Measurements from ENCODE around the gene GDF2.

GDF2 gene

DNA sequence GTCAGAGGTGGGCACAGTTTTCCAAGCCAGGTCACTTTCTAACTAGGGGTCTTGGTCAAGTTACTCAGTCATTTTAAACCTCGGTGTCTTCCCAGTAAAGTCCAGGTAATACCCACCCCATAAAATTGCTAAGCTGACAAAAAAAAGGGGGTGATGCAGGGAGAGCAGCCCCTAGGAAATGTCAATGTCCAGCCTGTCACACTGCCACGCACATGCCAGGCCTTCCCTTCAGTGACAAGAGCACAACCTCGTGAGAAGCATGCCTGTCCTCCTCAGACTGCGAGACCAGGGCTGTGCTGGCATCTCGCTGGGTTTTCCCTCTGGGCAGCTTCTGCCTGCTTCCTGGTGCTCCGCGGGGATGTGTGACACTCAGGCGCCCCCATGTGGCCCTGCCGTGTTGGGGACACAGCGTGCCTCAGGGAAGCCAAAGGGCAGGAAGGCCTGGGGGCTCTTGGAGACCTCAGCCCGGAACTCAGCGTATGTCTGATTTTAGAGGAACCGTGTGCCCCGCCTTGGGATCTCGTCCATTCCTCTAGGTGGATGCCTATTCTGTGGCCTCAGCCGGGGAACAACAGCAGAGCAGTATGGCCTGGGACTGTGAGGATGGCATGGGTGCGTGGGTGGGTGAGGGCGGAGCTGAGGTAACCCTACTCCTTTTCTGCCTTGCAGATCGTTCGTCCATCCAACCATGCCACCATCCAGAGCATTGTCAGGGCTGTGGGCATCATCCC is 10.2 kb upstream of the GDF2 start:
- peak; percentile 85 for DNase-seq (ENCODE audit: low spot score)

DNA sequence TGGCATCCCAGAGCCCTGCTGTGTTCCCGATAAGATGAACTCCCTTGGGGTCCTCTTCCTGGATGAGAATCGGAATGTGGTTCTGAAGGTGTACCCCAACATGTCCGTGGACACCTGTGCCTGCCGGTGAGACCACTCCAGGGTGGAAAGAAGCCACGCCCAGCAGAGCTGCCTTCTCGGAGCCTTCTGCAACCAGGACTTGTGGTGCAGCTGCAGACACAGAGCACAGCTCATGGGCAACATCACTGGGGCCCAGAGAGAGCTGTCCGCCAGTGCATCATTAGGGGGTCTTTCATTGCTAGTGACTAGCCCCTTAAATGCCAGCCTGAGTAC is 9.6 kb upstream of the GDF2 start:
- DNase-seq (ENCODE audit: low spot score), result no peak

DNA sequence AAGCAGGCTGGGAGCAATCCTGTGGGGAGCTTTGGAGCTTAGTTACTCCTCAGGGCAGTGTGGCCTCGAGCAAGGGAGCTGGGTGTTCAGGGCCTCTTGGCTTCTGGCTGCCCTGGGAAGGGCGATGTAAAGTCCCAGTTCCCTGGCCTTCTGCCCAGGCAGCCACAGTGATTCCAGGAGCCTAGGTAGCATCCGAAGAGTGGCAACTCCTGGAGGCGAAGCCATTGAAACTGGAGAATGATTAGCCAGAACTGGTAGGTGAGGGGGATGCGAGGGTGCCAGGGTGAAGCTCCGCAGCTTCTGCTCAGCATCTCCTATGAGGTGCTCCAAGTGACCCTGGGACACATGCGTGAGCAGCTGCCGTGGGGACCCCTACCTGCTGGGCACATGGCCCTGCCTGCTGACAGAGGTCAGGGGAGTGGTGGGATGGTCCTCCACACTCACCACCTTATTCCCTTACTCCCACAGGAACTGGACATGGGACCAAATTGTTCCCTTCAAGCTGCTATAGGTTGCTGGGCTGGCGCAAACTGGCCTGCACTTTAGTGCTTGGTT is 7.8 kb upstream of the GDF2 start:
- DNase-seq (ENCODE audit: low spot score), result no peak

DNA sequence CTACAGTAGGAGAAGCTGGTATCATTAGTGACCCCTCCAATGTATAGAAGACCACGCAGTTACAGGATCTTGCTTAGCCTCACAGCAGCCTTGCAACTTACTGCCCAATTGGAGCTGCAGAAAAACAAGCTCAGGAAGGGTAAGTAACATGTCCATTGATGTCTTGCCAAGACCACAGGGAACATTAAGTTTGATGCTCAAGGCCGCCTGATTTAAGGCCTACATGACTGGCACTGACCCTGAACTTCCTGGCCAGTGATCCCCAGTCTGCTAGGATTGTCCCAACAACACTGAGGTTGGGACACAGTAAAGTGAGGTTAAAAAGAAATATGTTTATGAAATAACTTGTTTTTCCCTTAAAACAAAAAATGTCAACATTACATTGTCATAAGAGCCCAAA is 6.8 kb upstream of the GDF2 start:
- DNase-seq (ENCODE audit: low spot score), result no peak

DNA sequence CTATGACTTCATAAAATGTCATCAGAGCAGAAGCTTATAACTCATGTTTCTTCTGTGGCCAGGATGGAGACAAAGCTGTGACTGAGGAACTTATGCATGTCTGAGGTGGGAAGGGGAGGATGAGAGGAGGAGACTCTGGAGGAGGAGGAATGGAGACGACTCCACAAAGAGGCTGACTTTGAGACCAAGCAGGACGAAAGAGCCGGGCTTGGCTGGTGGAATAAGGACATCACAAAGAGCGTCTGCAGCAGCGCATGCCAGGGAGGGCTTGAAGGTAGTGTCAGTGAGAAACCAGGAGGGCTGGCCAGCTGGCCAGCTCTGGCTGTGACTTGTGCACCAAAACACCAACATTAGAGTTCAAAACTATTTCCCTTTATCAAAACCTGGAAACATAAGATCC is 6.1 kb upstream of the GDF2 start:
- no peak for DNase-seq (ENCODE audit: low spot score)

DNA sequence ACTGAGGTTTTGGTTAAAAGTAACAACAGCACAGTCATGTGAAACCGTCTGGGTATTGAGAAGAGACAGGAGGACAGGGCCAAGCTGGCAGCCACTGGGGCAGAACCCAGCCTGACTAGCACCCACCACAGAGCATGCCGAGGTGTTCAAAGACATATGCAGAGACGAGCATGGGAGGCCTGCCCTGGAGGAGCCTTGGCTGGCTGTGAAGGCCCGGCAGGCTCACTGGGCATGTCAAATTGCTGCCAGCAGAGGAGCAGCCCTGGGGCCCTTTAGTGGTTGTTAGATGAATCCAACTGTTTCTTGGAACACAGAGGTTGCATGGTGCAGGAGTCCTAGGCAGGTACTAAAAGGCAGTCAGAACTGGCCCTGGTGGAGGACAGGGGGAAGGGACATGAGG is 5.0 kb upstream of the GDF2 start:
- DNase-seq (ENCODE audit: low spot score), result no peak

DNA sequence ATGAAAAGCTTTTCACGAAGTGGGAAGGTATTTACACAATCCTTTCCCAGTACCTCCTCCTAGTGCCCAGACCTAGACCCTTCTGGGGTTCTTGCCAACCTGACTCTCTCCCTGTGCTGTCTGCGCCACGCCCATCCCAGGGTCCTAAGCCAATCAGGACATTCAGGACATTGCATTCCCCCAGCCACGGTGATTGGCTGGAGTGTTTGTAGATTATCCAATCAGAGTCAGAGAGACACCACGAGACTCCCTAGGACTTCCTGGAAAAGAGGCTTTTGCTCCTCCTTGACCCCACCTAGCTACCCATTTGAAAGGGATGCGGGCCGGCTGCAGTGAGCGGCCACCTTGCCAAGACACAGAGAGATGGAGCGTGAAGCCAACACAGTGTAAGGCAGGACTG is 3.5 kb upstream of the GDF2 start:
- DNase-seq (ENCODE audit: low spot score), result peak; percentile 14

DNA sequence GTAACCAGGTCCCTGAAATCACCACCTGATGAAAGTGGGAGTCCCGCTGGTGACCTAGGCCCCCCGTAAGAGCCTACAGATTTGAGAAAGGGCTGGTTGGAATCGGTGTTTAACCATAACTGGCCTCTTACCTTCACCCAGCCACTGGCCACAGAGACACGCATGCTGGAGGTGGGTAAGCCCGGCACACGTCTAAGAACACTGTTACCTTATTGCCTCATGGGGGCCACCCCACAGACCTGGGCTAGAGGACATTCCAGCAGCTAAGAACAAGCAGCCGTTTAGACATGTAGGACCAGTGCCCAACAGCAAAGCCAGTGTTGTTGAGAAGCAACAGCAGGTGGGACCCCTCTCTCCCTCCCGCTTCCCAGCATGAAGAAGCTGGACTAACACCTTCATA is 2.5 kb upstream of the GDF2 start:
- no peak for DNase-seq (ENCODE audit: low spot score)

DNA sequence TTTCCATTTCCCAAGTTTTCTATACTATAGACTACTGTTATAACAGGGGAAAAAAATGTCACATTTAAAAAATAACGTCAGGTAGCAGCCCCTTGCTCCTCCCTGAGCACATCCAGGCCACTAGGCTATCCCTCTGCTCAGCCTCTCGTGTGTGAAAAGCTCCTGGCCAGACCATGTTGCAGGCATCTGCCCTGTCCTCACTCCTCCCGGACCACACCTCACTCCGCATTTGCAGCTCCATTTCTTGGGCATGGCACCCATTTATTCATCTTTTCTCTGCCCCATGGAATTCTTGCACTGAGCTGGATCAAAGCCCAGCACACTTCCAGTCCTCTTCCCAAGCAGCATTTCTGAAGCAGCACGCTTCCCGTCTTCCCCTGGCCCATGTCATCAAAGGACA is 1.4 kb upstream of the GDF2 start:
- no peak for DNase-seq (ENCODE audit: low spot score)

DNA sequence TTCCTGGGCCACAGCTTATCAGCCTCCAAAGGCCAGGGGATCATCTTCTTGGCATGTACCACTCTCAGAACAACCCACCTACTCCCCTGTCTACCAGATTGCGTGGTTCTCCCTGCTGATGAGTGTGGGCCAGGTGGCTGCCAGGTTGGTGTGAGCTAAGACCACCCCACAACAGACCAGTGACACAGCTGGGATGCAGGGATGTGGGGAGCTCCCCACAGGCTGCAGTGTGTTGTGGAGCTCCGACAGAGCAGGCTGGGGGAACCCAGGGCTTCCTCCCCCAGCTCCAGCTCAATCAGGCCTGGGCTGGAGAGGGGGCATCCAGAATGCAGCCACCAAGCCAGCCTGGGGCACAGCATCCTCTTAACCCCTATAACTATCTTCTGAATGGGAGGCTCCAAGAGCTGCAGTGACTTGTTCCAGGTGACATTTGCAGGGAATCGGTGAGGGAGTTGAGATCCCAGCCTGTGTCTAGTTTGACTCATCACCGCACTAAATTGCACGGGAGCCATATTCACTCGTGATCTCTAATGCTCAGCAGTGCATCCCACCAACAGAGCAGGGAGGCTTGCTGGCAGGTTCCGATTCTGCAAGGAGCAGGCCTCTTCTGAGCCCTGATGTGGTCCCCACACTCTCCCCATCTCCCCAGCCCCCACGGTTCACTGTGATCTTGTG is 596 bp upstream of the GDF2 start:
- DNase-seq (ENCODE audit: low spot score), result no peak

DNA sequence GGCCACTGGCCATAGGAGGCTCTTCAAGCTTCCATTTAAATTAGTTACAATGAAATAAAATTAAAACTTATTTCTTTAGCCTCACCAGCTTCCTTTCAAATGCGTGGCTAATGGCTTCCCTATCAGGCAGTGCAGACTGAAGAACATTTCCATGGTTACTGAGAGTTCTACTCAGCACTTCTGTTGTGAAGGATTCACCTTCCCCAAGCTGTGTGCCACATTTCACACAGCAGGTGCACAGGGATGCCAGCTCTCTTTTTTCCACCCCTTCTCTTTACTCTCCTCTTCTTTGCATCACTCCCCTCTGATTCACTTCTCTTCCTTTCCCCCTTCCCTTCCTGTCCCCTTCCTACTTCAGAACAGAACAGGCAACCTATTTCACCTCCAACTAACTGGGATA is 833 bp downstream of the GDF2 start:
- DNase-seq (ENCODE audit: low spot score), result no peak

DNA sequence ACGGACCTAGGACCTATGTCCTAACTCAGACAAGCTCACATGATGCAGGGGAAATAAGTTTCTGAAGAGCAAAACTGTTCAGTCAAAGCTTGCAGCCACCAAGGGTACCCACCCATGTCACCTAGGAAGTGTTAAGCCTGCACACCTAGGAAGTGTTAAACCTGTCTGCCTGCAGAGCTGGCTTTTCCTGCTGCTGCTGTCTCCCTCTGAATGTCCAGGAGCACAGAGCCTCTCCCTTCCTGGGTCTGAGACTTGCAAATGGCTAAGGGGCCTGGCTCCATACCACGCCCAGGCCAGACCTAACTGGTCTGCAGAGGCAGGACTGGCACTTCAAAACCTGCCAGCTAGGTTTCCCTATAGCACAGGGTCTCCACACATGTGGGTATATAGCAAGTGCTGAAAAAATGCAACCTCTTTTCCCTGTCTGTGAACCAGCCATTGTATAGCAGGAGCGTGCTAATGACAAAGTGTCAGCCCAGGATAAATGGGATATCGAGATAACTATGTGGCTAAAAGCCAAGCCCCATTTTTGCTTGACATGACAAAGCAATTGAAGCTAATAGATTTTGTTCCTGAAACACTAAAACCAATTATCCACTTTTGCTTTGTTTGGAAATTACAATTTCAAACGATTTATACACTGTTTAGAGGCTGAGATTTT is 1.5 kb downstream of the GDF2 start:
- no peak for DNase-seq (ENCODE audit: low spot score)

DNA sequence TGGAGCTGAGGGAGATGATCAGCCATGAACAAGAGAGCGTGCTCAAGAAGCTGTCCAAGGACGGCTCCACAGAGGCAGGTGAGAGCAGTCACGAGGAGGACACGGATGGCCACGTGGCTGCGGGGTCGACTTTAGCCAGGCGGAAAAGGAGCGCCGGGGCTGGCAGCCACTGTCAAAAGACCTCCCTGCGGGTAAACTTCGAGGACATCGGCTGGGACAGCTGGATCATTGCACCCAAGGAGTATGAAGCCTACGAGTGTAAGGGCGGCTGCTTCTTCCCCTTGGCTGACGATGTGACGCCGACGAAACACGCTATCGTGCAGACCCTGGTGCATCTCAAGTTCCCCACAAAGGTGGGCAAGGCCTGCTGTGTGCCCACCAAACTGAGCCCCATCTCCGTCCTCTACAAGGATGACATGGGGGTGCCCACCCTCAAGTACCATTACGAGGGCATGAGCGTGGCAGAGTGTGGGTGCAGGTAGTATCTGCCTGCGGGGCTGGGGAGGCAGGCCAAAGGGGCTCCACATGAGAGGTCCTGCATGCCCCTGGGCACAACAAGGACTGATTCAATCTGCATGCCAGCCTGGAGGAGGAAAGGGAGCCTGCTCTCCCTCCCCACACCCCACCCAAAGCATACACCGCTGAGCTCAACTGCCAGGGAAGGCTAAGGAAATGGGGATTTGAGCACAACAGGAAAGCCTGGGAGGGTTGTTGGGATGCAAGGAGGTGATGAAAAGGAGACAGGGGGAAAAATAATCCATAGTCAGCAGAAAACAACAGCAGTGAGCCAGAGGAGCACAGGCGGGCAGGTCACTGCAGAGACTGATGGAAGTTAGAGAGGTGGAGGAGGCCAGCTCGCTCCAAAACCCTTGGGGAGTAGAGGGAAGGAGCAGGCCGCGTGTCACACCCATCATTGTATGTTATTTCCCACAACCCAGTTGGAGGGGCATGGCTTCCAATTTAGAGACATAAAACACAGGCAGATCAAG is 3.3 kb downstream of the GDF2 start:
- no peak for DNase-seq (ENCODE audit: low spot score)

DNA sequence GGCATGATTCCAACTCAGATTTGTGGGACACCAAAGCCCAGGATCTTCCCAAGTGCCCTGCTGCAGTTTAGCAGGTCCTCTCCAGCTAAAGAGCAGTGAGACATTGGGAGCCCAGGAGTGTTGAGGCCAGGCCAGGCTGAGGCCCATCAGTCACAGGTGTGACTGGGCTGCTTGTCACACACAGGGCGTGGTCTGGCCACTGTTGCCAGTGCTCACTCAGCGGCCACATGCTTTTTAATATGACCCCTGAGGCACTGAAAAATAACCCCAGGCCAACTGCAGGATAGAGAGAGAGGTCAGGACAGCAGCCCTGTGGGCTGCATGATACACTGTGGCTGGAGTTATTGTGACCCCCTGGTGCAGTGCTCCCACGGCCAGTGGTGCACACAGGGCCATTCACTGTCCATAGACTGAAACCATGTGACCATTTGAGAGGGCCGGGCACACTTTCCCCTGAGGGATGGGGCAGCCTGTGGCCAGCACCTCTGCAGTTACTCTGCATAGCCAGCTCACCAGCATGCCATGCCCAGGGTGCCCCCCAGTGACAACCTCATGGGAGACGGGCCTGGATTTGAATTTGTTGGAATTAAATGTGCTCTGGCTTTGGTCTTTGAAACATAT is 4.2 kb downstream of the GDF2 start:
- peak; percentile 35 for DNase-seq (ENCODE audit: low spot score)

DNA sequence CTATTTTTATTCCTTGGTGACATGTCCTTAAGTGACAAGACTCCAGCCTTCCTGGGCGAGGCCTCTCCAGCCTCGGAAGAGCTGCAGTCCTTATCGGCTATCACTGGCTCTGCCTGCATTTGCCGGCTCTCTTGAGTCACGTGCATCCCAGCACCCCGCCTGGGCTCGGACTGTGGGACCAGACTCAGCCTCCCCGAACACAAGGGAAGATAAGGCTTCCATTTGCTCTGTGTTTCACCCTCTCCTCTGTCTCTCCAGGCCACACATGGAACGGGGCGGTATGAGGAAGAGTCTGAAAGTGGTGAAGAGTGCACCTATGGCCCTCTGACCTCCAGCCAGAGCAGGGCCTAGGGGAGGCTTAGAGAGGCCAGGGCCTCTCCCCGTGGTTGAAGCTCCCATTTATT is 4.7 kb downstream of the GDF2 start:
- no peak for DNase-seq (ENCODE audit: low spot score)

DNA sequence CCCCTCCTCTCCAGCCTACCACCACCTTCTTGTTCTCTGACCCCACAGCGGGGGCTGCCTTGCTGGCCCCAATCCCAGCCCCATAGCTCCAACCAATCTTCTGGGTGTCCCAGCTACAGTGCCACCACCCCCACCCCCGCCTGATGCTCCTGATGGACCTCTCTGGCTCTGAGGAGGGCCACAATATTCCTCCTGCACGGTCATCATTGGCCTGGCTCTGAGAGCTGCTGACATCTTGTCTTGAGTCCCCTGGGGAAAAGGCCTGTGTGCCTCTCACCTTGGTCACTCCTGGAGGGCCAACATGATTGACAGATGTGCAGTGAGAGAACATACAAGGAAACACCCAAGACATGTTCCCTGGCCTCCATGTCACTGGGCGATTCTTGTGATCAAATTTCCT is 7.6 kb downstream of the GDF2 start:
- no peak for DNase-seq (ENCODE audit: low spot score)

DNA sequence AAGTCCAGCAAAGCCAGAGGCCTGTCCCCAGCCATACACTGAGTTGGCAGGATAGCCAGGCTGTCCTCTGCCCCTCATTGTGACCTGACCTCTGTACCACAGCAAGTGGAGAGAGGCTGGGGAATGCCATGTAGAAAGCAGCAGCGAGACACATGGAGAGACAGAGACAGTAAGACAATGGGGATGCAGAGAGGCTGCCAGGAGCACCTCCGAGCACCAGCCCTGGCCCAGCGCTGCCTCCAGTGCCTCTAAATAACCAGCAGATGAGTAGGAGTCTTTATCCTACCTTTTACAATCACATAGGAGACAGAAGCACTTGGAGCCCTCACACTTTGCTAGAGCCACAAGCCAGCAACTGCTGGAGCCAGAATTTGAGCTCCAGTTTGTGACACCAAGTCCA is 8.1 kb downstream of the GDF2 start:
- DNase-seq (ENCODE audit: low spot score), result no peak

DNA sequence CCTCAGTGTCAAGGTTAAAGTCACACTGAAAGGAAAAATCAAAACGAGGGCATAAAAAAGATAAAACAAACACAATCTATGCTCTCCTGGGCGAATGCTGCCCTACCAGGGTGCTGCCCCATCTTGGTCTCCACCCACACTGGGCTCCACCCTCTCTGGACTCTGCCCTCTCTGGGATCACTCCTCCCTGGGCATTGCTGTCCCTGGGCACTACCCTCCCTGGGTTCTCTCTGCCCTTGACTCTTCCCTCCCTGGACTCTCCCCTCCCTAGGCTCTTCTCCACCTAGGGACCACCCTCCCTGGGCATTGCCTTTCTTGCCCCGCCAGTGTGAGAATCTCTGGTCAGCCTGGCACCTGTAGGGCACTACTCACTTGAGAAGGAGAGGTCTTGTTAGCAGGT is 8.6 kb downstream of the GDF2 start:
- no peak for DNase-seq (ENCODE audit: low spot score)

DNA sequence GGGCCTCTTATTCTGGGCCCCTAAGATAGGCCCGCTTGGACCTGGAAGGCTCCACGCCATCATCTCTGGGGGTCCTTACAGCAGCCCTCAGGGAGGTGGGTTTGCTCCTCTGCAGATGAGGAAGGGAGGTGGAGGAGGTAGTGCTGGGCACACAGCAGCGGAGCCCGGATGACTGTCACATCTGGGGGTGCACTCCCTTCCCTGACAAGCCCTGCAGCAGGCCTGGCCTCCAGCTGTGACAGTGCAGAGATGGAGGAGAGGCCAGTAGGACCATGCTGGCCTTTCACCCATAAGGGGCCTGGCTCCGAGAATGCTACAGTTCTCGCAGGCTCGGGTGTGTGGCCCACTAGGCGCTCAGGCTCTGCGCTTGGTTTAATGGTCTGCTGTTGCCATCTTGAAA is 9.2 kb downstream of the GDF2 start:
- DNase-seq (ENCODE audit: low spot score), result no peak

DNA sequence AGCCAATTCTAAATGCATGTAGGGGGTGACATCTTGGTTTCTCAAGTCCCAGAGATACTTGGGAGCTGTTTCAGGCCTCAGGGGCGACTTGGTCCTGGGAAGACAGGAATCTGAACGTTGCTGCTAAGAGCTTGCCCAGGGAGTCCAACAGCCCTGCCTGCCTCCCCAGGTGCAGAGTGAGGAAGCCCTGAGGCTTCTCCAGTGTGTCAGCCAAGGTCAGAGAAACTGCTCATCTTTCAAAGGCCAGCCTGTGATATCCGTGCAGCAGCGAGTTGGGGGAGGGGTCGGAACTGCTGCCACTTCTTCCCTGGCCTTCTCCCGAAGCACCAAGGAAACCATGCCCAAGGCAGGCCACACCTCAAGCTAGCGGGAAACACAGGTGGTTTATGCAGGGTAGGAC is 9.7 kb downstream of the GDF2 start:
- no peak for DNase-seq (ENCODE audit: low spot score)

DNA sequence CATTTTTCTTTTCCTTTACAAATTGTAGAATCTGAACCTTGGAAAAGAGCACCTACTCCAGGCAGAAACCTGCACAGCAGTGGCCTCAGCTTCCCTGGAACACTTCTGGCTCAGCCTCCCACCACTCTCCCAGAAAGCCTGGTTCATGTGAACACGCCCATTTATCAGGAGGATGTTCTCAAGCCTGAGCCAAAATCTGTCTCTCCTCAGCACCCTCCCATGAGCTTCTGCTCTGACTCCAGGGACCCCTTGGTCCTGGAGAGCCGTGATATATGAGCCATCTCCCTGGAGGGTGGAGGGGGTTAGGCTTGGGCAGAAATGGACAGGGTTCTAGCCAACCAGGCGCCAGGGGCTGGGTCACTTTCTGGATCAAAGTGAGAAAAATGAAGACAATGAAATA is 10.1 kb downstream of the GDF2 start:
- DNase-seq (ENCODE audit: low spot score), result no peak

DNA sequence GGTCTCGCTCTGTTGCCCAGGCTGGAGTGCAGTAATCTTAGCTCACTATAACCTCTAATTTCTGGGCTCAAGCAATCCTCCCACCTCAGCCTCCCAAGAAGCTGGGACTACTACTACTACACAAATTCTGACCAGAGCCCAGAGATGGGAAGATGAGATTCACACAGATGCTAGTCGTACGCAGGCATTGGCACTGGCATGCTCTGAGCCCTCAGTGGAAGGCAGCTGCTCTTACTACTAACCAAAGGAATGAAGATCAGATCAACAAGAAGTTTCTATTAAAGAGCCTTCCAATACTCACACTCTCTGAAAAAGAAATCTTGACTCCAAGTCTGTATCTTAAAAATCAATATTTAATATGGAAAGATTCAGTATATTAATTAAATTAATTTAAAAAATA is 10.7 kb downstream of the GDF2 start:
- DNase-seq (ENCODE audit: low spot score), result no peak

All from RKO (cell line).